ENCODE measurements around the gene CNIH1.

GRCh38 chr14:54427871-54428270 lies 13.3 kb downstream of the CNIH1 start:
- TF ChIP-seq POLR2A (IDR thresholded peaks at IDR 0.05) = no peak
- TF ChIP-seq, protein P1, sequence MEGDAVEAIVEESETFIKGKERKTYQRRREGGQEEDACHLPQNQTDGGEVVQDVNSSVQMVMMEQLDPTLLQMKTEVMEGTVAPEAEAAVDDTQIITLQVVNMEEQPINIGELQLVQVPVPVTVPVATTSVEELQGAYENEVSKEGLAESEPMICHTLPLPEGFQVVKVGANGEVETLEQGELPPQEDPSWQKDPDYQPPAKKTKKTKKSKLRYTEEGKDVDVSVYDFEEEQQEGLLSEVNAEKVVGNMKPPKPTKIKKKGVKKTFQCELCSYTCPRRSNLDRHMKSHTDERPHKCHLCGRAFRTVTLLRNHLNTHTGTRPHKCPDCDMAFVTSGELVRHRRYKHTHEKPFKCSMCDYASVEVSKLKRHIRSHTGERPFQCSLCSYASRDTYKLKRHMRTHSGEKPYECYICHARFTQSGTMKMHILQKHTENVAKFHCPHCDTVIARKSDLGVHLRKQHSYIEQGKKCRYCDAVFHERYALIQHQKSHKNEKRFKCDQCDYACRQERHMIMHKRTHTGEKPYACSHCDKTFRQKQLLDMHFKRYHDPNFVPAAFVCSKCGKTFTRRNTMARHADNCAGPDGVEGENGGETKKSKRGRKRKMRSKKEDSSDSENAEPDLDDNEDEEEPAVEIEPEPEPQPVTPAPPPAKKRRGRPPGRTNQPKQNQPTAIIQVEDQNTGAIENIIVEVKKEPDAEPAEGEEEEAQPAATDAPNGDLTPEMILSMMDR (IDR thresholded peaks at IDR 0.05) = no peak
